GM21390 (cell line): ENCODE results near the gene ZNF428.

Experiments
- ATAC-seq: cut with Tn5 transposase; IDR thresholded peaks from one replicate; pipeline ENCODE4 v1.9.1; 2021; ENCODE audit not compliant: unreplicated experiment

ZNF428 gene

GRCh38 chr19:43563816-43564457 lies 55.5 kb downstream of the ZNF428 start:
- no peak for ATAC-seq

- peak; percentile 69 for ATAC-seq
Observed at GRCh38 chr19:43562698-43563241, 56.7 kb downstream of the ZNF428 start.

GRCh38 chr19:43562226-43562697 lies 57.2 kb downstream of the ZNF428 start:
- ATAC-seq: no peak

- no peak for ATAC-seq
Observed at GRCh38 chr19:43561139-43561970, 58.1 kb downstream of the ZNF428 start.

- ATAC-seq: no peak
Observed at GRCh38 chr19:43560687-43561086, 58.7 kb downstream of the ZNF428 start.
